HL-60 (cell line): Measurements from ENCODE around the gene SH3RF1.

ENCODE experiments used
- DNase-seq, 2 experiments: peaks; one replicate each; pipeline ENCODE4 v3.0.0-alpha.2; 2010 to 2020; ENCODE audit warnings: low read depth in 1 of 2, low spot score in 1 of 2
- H3K27ac ChIP-seq: fragments of 250-450 bp; sonication (Bioruptor Pico); replicated peaks from 2 replicates; pipeline ENCODE4 v1.5.1; 2020; ENCODE audit warnings: mild to moderate bottlenecking, moderate library complexity
- H3K27me3 ChIP-seq: fragments of 250-450 bp; sonication (Bioruptor Pico); 2 replicates; pipeline ENCODE4 v1.5.1; 2021; ENCODE audit warnings: mild to moderate bottlenecking, moderate library complexity; ENCODE audit not compliant: insufficient read depth, poor library complexity, severe bottlenecking
- H3K4me3 ChIP-seq: replicated peaks from 2 replicates; pipeline ENCODE4 v1.5.1; 2011; ENCODE audit warnings: mild to moderate bottlenecking, control low read depth, low read length; ENCODE audit not compliant: insufficient read depth
- CTCF ChIP-seq: IDR thresholded peaks from one replicate; pipeline ENCODE4 v1.5.1; 2011; ENCODE audit warnings: low read length, control low read depth, inconsistent platforms; ENCODE audit not compliant: insufficient read depth
- GABPA ChIP-seq: IDR thresholded peaks from 2 replicates; pipeline ENCODE4 v1.6.1; 2012; ENCODE audit warnings: low read depth
- POLR2AphosphoS5 ChIP-seq: IDR thresholded peaks from 2 replicates; pipeline ENCODE4 v1.6.1; 2012; ENCODE audit warnings: low read depth
- SPI1 ChIP-seq: IDR thresholded peaks from 2 replicates; pipeline ENCODE4 v1.6.1; 2012; ENCODE audit warnings: low read depth, mild to moderate bottlenecking, borderline replicate concordance
- TF ChIP-seq, protein P1 (sequence below): IDR thresholded peaks from 2 replicates; pipeline ENCODE4 v1.6.1; 2012; ENCODE audit warnings: low read depth; ENCODE audit not compliant: insufficient replicate concordance

Gene SH3RF1

GRCh38 chr4:169132561-169133305, 138.0 kb downstream of the SH3RF1 start:
- TF ChIP-seq, protein P1, sequence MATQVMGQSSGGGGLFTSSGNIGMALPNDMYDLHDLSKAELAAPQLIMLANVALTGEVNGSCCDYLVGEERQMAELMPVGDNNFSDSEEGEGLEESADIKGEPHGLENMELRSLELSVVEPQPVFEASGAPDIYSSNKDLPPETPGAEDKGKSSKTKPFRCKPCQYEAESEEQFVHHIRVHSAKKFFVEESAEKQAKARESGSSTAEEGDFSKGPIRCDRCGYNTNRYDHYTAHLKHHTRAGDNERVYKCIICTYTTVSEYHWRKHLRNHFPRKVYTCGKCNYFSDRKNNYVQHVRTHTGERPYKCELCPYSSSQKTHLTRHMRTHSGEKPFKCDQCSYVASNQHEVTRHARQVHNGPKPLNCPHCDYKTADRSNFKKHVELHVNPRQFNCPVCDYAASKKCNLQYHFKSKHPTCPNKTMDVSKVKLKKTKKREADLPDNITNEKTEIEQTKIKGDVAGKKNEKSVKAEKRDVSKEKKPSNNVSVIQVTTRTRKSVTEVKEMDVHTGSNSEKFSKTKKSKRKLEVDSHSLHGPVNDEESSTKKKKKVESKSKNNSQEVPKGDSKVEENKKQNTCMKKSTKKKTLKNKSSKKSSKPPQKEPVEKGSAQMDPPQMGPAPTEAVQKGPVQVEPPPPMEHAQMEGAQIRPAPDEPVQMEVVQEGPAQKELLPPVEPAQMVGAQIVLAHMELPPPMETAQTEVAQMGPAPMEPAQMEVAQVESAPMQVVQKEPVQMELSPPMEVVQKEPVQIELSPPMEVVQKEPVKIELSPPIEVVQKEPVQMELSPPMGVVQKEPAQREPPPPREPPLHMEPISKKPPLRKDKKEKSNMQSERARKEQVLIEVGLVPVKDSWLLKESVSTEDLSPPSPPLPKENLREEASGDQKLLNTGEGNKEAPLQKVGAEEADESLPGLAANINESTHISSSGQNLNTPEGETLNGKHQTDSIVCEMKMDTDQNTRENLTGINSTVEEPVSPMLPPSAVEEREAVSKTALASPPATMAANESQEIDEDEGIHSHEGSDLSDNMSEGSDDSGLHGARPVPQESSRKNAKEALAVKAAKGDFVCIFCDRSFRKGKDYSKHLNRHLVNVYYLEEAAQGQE = no peak
- TF ChIP-seq GABPA = no peak
- TF ChIP-seq POLR2AphosphoS5 = no peak
- no peak for TF ChIP-seq SPI1
- no peak for TF ChIP-seq CTCF
- H3K27me3 ChIP-seq = no peaks in the 10 kb centered on the region
- no peak overlapping the region for H3K27ac ChIP-seq
- H3K4me3 ChIP-seq = no peak overlapping the region
- no peak for DNase-seq

DNA sequence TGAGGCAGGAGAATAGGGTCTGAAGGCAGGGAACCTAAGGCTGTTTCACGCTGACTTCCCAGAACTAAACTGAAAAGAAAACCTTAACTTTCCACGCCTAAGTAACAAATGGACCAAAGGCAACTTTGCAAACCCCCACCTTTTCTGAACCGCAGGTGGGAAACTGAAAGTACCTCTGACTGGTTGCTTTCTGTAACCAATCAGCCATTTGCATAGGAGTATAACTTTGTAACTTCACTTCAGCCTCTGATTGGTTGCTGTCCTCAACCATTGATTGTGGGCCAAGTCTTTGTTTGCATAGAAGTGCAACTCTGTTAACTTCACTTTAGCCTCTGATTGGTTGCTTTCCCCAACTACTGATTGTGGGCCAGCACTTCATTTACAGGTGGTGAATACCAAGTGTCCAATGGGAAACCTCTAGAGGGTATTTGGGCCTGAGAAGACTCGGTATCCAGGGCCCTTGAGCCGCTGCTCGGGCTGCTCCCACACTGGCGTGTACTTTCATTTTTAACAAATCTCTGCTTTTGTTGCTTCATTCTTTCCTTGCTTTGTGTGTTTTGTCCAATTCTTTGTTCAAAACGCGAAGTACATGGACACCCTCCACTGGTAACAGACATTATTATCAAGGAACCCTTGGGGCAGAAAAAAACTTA, 139.1 kb downstream of the SH3RF1 start:
- TF ChIP-seq, protein P1 = no peak
- TF ChIP-seq GABPA (no peak), POLR2AphosphoS5 (no peak), CTCF (no peak), SPI1 (no peak)
- no peaks in the 10 kb centered on the region for H3K27me3 ChIP-seq
- DNase-seq = no peak

DNA sequence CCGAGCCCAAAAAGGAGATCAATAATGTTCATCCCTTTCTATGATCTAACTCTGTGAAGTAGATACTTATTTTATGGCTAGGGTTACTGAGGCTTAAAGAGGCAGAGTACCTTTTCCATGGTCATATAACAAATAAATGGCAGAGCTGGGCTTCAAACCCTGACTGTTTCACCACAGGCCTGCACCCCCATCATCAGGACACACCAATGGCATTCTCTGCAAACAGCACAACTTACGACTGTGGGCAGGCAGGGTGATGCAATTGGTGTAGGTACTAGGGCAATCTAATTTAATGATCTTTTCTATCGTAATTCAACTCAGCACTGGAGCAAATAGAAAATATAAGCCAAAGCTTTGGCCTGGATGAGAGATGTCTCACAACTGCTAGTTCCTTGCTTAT, 141.9 kb downstream of the SH3RF1 start:
- H3K4me3 ChIP-seq = no peak overlapping the region
- DNase-seq = no peak
- TF ChIP-seq CTCF = no peak
- TF ChIP-seq POLR2AphosphoS5 = no peak

More for the DNA sequence above, 139.1 kb downstream of the SH3RF1 start:
- Histone ChIP-seq H3K4me3 (no peak overlapping the region), H3K27ac (no peak overlapping the region)

More for the DNA sequence above, 141.9 kb downstream of the SH3RF1 start:
- Histone ChIP-seq H3K27ac (no peak overlapping the region), H3K27me3 (no peaks in the 10 kb centered on the region)
